HEK293 (cell line): ENCODE measurements around the gene IL1RAP.
A peak's percentile ranks its signal among the peaks of the same experiment; 100 is the strongest.

Source experiments
- CTCF ChIA-PET: fragments of 350-600 bp; formaldehyde crosslinking; extraction: SDS; loops from one replicate; lab custom pipeline; 2021; ENCODE audit warnings: antibody characterized with exemption; lab: Yijun Ruan, JAX
- POLR2A ChIA-PET: fragments of 300-600 bp; formaldehyde crosslinking; extraction: SDS; loops from one replicate; lab custom pipeline; 2020; ENCODE audit warnings: antibody characterized with exemption, inconsistent platforms; lab: Yijun Ruan, JAX
- H3K27ac ChIP-seq: fragments of 200-500 bp; sonication (Bioruptor generic); 2 replicates; pipeline ENCODE4 v1.5.1; 2014; ENCODE audit warnings: low read depth, low read length, control low read depth, inconsistent platforms; ENCODE audit errors: extremely low read depth
- H3K36me3 ChIP-seq, 2 experiments: fragments of 200-500 bp in 1 of 2; sonication (Bioruptor generic) in 1 of 2; 1 replicate in 1 of 2; 2 replicates in 1 of 2; pipeline ENCODE4 v1.5.1; 2014 to 2017; ENCODE audit warnings: inconsistent platforms in 2 of 2, low read length in 2 of 2; ENCODE audit not compliant: control insufficient read depth in 2 of 2, insufficient read depth in 1 of 2
- H3K4me1 ChIP-seq: fragments of 200-500 bp; sonication (Bioruptor generic); 2 replicates; pipeline ENCODE4 v1.5.1; 2014; ENCODE audit warnings: mild to moderate bottlenecking, low read length, inconsistent platforms; ENCODE audit not compliant: control insufficient read depth, insufficient read depth
- H3K4me3 ChIP-seq: 2 replicates; pipeline ENCODE4 v1.5.1; 2011; ENCODE audit warnings: low read depth, mild to moderate bottlenecking, control low read depth, low read length, moderate library complexity
- H3K9me3 ChIP-seq: fragments of 200-500 bp; sonication (Bioruptor generic); 2 replicates; pipeline ENCODE4 v1.5.1; 2014; ENCODE audit warnings: low read depth, low read length, inconsistent platforms; ENCODE audit not compliant: control insufficient read depth, insufficient read depth
- EGR2 ChIP-seq: fragments of 450-650 bp; formaldehyde crosslinking; IDR thresholded peaks from 2 replicates; pipeline ENCODE4 v1.5.1; 2016; ENCODE audit warnings: low read depth, missing biosample characterization, missing genetic modification characterization
- GLI4 ChIP-seq: fragments of 450-650 bp; formaldehyde crosslinking; IDR thresholded peaks from 2 replicates; pipeline ENCODE4 v1.5.1; 2016; ENCODE audit warnings: missing biosample characterization, missing genetic modification characterization
- GLIS1 ChIP-seq: fragments of 450-650 bp; formaldehyde crosslinking; IDR thresholded peaks from 2 replicates; pipeline ENCODE4 v1.5.1; 2016; ENCODE audit warnings: missing biosample characterization, missing genetic modification characterization
- RBAK ChIP-seq: fragments of 450-650 bp; formaldehyde crosslinking; IDR thresholded peaks from 2 replicates; pipeline ENCODE4 v1.5.1; 2016; ENCODE audit warnings: missing biosample characterization, missing genetic modification characterization
- TSHZ1 ChIP-seq: fragments of 450-650 bp; formaldehyde crosslinking; IDR thresholded peaks from 2 replicates; pipeline ENCODE4 v1.5.1; 2016; ENCODE audit warnings: missing biosample characterization, missing genetic modification characterization, borderline replicate concordance
- ZBTB17 ChIP-seq: fragments of 450-650 bp; formaldehyde crosslinking; IDR thresholded peaks from 2 replicates; pipeline ENCODE4 v1.5.1; 2016; ENCODE audit warnings: missing biosample characterization, missing genetic modification characterization
- ZBTB20 ChIP-seq: fragments of 450-650 bp; formaldehyde crosslinking; IDR thresholded peaks from 2 replicates; pipeline ENCODE4 v1.5.1; 2016; ENCODE audit warnings: missing biosample characterization, missing genetic modification characterization
- ZBTB49 ChIP-seq: fragments of 450-650 bp; formaldehyde crosslinking; IDR thresholded peaks from 2 replicates; pipeline ENCODE4 v1.5.1; 2016; ENCODE audit warnings: missing biosample characterization, missing genetic modification characterization, low read depth
- ZFP69B ChIP-seq: fragments of 450-650 bp; formaldehyde crosslinking; IDR thresholded peaks from 2 replicates; pipeline ENCODE4 v1.5.1; 2016; ENCODE audit warnings: missing biosample characterization, missing genetic modification characterization
- ZNF132 ChIP-seq: fragments of 450-650 bp; formaldehyde crosslinking; IDR thresholded peaks from 2 replicates; pipeline ENCODE4 v1.5.1; 2017; ENCODE audit warnings: missing biosample characterization, missing genetic modification characterization, borderline replicate concordance
- ZNF133 ChIP-seq: fragments of 450-650 bp; formaldehyde crosslinking; IDR thresholded peaks from 2 replicates; pipeline ENCODE4 v1.5.1; 2016; ENCODE audit warnings: missing biosample characterization, missing genetic modification characterization
- ZNF19 ChIP-seq: fragments of 450-650 bp; formaldehyde crosslinking; IDR thresholded peaks from 2 replicates; pipeline ENCODE4; 2016; ENCODE audit warnings: missing biosample characterization, missing genetic modification characterization, low read depth
- ZNF324 ChIP-seq: fragments of 450-650 bp; formaldehyde crosslinking; IDR thresholded peaks from 2 replicates; pipeline ENCODE4 v1.5.1; 2016; ENCODE audit warnings: missing biosample characterization, missing genetic modification characterization
- ZNF394 ChIP-seq: fragments of 450-650 bp; formaldehyde crosslinking; IDR thresholded peaks from 2 replicates; pipeline ENCODE4 v1.5.1; 2016; ENCODE audit warnings: missing biosample characterization, missing genetic modification characterization, mild to moderate bottlenecking, moderate library complexity, borderline replicate concordance
- ZNF423 ChIP-seq: fragments of 450-650 bp; formaldehyde crosslinking; IDR thresholded peaks from 2 replicates; pipeline ENCODE4 v1.5.1; 2016; ENCODE audit warnings: missing biosample characterization, missing genetic modification characterization
- ZNF561 ChIP-seq: fragments of 450-650 bp; IDR thresholded peaks from 2 replicates; pipeline ENCODE4 v1.5.1; 2018; ENCODE audit warnings: missing biosample characterization, missing genetic modification characterization, borderline replicate concordance
- ZNF624 ChIP-seq: fragments of 450-650 bp; formaldehyde crosslinking; IDR thresholded peaks from 2 replicates; pipeline ENCODE4 v1.5.1; 2017; ENCODE audit warnings: missing biosample characterization, missing genetic modification characterization
- ZNF654 ChIP-seq: fragments of 450-650 bp; formaldehyde crosslinking; IDR thresholded peaks from 2 replicates; pipeline ENCODE4 v1.5.1; 2016; ENCODE audit warnings: low read depth, missing biosample characterization, missing genetic modification characterization
- ZSCAN30 ChIP-seq: fragments of 450-650 bp; IDR thresholded peaks from 2 replicates; pipeline ENCODE4 v1.5.1; 2018; ENCODE audit warnings: missing biosample characterization, mild to moderate bottlenecking, missing genetic modification characterization, moderate library complexity
- TF ChIP-seq, protein P1 (sequence below): fragments of 450-650 bp; formaldehyde crosslinking; IDR thresholded peaks from 2 replicates; pipeline ENCODE4 v1.5.1; 2016; ENCODE audit warnings: missing biosample characterization, missing genetic modification characterization
- TF ChIP-seq, protein P2 (sequence below): fragments of 450-650 bp; formaldehyde crosslinking; IDR thresholded peaks from 2 replicates; pipeline ENCODE4 v1.5.1; 2017; ENCODE audit warnings: missing biosample characterization, mild to moderate bottlenecking, missing genetic modification characterization, moderate library complexity

The IL1RAP gene

GRCh38 chr3:190533511-190534281, 19.8 kb downstream of the IL1RAP start:
- Histone ChIP-seq H3K4me3 (no peak overlapping the region), H3K9me3 (no peaks in the 10 kb centered on the region), H3K36me3 (no peaks in the 10 kb centered on the region), H3K4me1 (no peaks in the 10 kb centered on the region), H3K27ac (no peak overlapping the region)
- TF ChIP-seq RBAK (peak; percentile 52; the same call in 1 of the 2 replicates), EGR2 (tag by site-specific recombination) (no peak)
- POLR2A ChIA-PET: no interaction called here
- CTCF ChIA-PET: interaction anchor here (0.7 to 0.8 kb wide), 3 partner anchors 20 to 141 kb away, joined by 4 to 7 read pairs (median 5); no protein-coding TSS in a partner anchor

GRCh38 chr3:190534386-190534785, 20.5 kb downstream of the IL1RAP start:
- Histone ChIP-seq H3K9me3 (no peaks in the 10 kb centered on the region), H3K36me3 (no peaks in the 10 kb centered on the region), H3K4me3 (no peak overlapping the region), H3K4me1 (no peaks in the 10 kb centered on the region), H3K27ac (no peak overlapping the region)
- CTCF ChIA-PET: interaction anchor here (0.8 kb wide), 1 partner anchor 21 kb away, joined by 5 read pairs; no protein-coding TSS in a partner anchor
- POLR2A ChIA-PET: no interaction called here
- TF ChIP-seq GLI4 (tag by site-specific recombination) (no peak), ZNF133 (tag by site-specific recombination) (no peak), ZNF19 (tag by site-specific recombination) (no peak), ZBTB17 (no peak), TSHZ1 (tag by site-specific recombination) (no peak), ZBTB20 (tag by site-specific recombination) (no peak), ZNF423 (no peak), ZSCAN30 (tag by site-specific recombination) (no peak), ZNF324 (tag by site-specific recombination) (no peak), ZFP69B (tag by site-specific recombination) (no peak), ZBTB49 (tag by site-specific recombination) (no peak), ZNF561 (tag by site-specific recombination) (no peak), GLIS1 (tag by site-specific recombination) (no peak), ZNF654 (tag by site-specific recombination) (no peak), ZNF394 (tag by site-specific recombination) (no peak), ZNF132 (tag by site-specific recombination) (no peak), ZNF624 (tag by site-specific recombination) (no peak)
- TF ChIP-seq, protein P1, sequence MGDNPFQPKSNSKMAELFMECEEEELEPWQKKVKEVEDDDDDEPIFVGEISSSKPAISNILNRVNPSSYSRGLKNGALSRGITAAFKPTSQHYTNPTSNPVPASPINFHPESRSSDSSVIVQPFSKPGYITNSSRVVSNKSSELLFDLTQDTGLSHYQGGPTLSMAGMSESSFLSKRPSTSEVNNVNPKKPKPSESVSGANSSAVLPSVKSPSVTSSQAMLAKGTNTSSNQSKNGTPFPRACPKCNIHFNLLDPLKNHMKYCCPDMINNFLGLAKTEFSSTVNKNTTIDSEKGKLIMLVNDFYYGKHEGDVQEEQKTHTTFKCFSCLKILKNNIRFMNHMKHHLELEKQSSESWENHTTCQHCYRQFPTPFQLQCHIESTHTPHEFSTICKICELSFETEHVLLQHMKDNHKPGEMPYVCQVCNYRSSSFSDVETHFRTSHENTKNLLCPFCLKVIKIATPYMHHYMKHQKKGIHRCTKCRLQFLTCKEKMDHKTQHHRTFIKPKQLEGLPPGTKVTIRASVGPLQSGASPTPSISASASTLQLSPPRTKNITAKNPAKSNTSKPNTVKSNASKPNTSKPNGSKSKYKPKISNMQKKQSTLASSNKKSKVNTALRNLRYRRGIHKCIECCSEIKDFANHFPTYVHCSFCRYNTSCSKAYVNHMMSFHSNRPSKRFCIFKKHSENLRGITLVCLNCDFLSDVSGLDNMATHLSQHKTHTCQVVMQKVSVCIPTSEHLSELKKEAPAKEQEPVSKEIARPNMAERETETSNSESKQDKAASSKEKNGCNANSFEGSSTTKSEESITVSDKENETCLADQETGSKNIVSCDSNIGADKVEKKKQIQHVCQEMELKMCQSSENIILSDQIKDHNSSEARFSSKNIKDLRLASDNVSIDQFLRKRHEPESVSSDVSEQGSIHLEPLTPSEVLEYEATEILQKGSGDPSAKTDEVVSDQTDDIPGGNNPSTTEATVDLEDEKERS (tag by site-specific recombination): no peak
- TF ChIP-seq, protein P2, sequence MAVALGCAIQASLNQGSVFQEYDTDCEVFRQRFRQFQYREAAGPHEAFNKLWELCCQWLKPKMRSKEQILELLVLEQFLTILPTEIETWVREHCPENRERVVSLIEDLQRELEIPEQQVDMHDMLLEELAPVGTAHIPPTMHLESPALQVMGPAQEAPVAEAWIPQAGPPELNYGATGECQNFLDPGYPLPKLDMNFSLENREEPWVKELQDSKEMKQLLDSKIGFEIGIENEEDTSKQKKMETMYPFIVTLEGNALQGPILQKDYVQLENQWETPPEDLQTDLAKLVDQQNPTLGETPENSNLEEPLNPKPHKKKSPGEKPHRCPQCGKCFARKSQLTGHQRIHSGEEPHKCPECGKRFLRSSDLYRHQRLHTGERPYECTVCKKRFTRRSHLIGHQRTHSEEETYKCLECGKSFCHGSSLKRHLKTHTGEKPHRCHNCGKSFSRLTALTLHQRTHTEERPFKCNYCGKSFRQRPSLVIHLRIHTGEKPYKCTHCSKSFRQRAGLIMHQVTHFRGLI (tag by site-specific recombination): no peak
